IMR-90 (cell line): Measurements from ENCODE around the gene BMP7. TPM values are rescaled to one million over a fixed set of nuclear protein-coding genes. Genes with fewer than 3 reads are reported as not detected.

ENCODE experiments used
- ATAC-seq: fragments of 200-7000 bp; cut with Tn5 transposase; 2 replicates; pipeline ENCODE4 v1.9.1; 2020; ENCODE audit warnings: low read depth, mild to moderate bottlenecking, moderate library complexity
- BruUV-seq: library from RNA; stranded (reverse); fragments of 400-500 nt; replicated peaks from 2 replicates; lab custom pipeline; 2021; lab: Mats Ljungman, UMichigan
- CTCF ChIA-PET: fragments of 300-600 bp; formaldehyde crosslinking; extraction: SDS; loops from one replicate; lab custom pipeline; 2021; ENCODE audit warnings: antibody characterized with exemption; lab: Yijun Ruan, JAX
- POLR2A ChIA-PET: fragments of 300-600 bp; sonication (Branson Sonifier 250); formaldehyde crosslinking; loops from one replicate; lab custom pipeline; 2022; ENCODE audit warnings: antibody characterized with exemption; ENCODE audit not compliant: unreplicated experiment; lab: Charles Lee
- DNase-seq: peaks from one replicate; pipeline ENCODE4 v3.0.0; 2013
- H2AFZ ChIP-seq: replicated peaks from 2 replicates; pipeline ENCODE3; 2013; ENCODE audit warnings: low read length, mild to moderate bottlenecking; ENCODE audit not compliant: poor library complexity
- H2AK5ac ChIP-seq: 2 replicates; pipeline ENCODE4 v1.6.1; 2013; ENCODE audit warnings: low read depth, low read length, inconsistent platforms
- H2AK9ac ChIP-seq: replicated peaks from 2 replicates; pipeline ENCODE3; 2013; ENCODE audit warnings: mild to moderate bottlenecking, low read depth, low read length, moderate library complexity; ENCODE audit not compliant: poor library complexity
- H2BK120ac ChIP-seq: 2 replicates; pipeline ENCODE4 v1.6.1; 2013; ENCODE audit warnings: low read depth, low read length, inconsistent platforms
- H2BK15ac ChIP-seq: 3 replicates; pipeline ENCODE4 v1.6.1; 2013; ENCODE audit warnings: low read depth, low read length, inconsistent platforms
- H2BK20ac ChIP-seq: 2 replicates; pipeline ENCODE4 v1.6.1; 2013; ENCODE audit warnings: low read depth, mild to moderate bottlenecking, inconsistent platforms, low read length, moderate library complexity
- H2BK5ac ChIP-seq: 2 replicates; pipeline ENCODE4 v1.6.1; 2013; ENCODE audit warnings: mild to moderate bottlenecking, low read depth, low read length, inconsistent platforms; ENCODE audit not compliant: poor library complexity, severe bottlenecking
- H3K14ac ChIP-seq: replicated peaks from 2 replicates; pipeline ENCODE4 v1.6.1; 2013; ENCODE audit warnings: low read depth, low read length, inconsistent platforms
- H3K18ac ChIP-seq: 2 replicates; pipeline ENCODE4 v1.6.1; 2013; ENCODE audit warnings: low read depth, low read length, control low read depth
- H3K23ac ChIP-seq: 2 replicates; pipeline ENCODE4 v1.6.1; 2013; ENCODE audit warnings: low read depth, low read length, inconsistent platforms
- H3K27ac ChIP-seq: 2 replicates; pipeline ENCODE4 v1.5.1; 2013; ENCODE audit warnings: mild to moderate bottlenecking, control low read depth, low read length; ENCODE audit not compliant: insufficient read depth
- H3K27me3 ChIP-seq: 2 replicates; pipeline ENCODE4 v1.6.1; 2013; ENCODE audit warnings: low read length; ENCODE audit not compliant: control insufficient read depth, insufficient read depth
- H3K36me3 ChIP-seq: 2 replicates; pipeline ENCODE4 v1.6.1; 2013; ENCODE audit warnings: low read length, mixed read lengths; ENCODE audit not compliant: control insufficient read depth, insufficient read depth
- H3K4ac ChIP-seq: 2 replicates; pipeline ENCODE4 v1.6.1; 2013; ENCODE audit warnings: low read depth, low read length, inconsistent platforms
- H3K4me1 ChIP-seq: 2 replicates; pipeline ENCODE4 v1.6.1; 2013; ENCODE audit warnings: low read length, mixed read lengths; ENCODE audit not compliant: control insufficient read depth, insufficient read depth
- H3K4me2 ChIP-seq: 2 replicates; pipeline ENCODE4 v1.6.1; 2013; ENCODE audit warnings: low read depth, mild to moderate bottlenecking, control low read depth, low read length, moderate library complexity
- H3K4me3 ChIP-seq: 2 replicates; pipeline ENCODE4 v1.5.1; 2013; ENCODE audit warnings: low read depth, mild to moderate bottlenecking, control low read depth, low read length, moderate library complexity; ENCODE audit not compliant: insufficient read depth
- H3K56ac ChIP-seq: 2 replicates; pipeline ENCODE4 v1.6.1; 2013; ENCODE audit warnings: low read length, inconsistent platforms; ENCODE audit not compliant: insufficient read depth; ENCODE audit errors: extremely low read depth
- H3K79me1 ChIP-seq, 2 experiments: 2 replicates each; pipeline ENCODE4 v1.6.1; 2013; ENCODE audit warnings: low read length in 2 of 2, inconsistent platforms in 1 of 2, low read depth in 1 of 2
- H3K9ac ChIP-seq: 2 replicates; pipeline ENCODE4 v1.6.1; 2013; ENCODE audit warnings: low read depth, low read length, control low read depth
- H3K9me1 ChIP-seq: 2 replicates; pipeline ENCODE4 v1.6.1; 2013; ENCODE audit warnings: low read length, inconsistent platforms; ENCODE audit not compliant: insufficient read depth
- H3K9me3 ChIP-seq: 2 replicates; pipeline ENCODE4 v1.6.1; 2013; ENCODE audit warnings: low read length; ENCODE audit not compliant: control insufficient read depth, insufficient read depth
- H4K20me1 ChIP-seq: 2 replicates; pipeline ENCODE4 v1.6.1; 2013; ENCODE audit warnings: low read length, inconsistent platforms; ENCODE audit not compliant: insufficient read depth
- H4K5ac ChIP-seq: 2 replicates; pipeline ENCODE4 v1.6.1; 2013; ENCODE audit warnings: mild to moderate bottlenecking, low read depth, low read length, control low read depth
- H4K8ac ChIP-seq, 2 experiments: 2 replicates each; pipeline ENCODE4 v1.6.1; 2013; ENCODE audit warnings: low read depth in 2 of 2, low read length in 2 of 2, control low read depth in 1 of 2, inconsistent platforms in 1 of 2
- H4K91ac ChIP-seq: 2 replicates; pipeline ENCODE4 v1.6.1; 2013; ENCODE audit warnings: low read depth, low read length, inconsistent platforms; ENCODE audit not compliant: insufficient read depth
- MAZ ChIP-seq: IDR thresholded peaks from 2 replicates; pipeline ENCODE4 v1.6.1; 2012; ENCODE audit warnings: low read depth, mild to moderate bottlenecking, low read length, improper control_type of control experiment, moderate library complexity, borderline replicate concordance
- MXI1 ChIP-seq: IDR thresholded peaks from 2 replicates; pipeline ENCODE4 v1.6.1; 2012; ENCODE audit warnings: low read depth, mild to moderate bottlenecking, low read length, moderate library complexity, borderline replicate concordance
- RAD21 ChIP-seq: IDR thresholded peaks from 2 replicates; pipeline ENCODE4 v1.6.1; 2012; ENCODE audit warnings: low read length, improper control_type of control experiment
- RFX5 ChIP-seq: IDR thresholded peaks from 2 replicates; pipeline ENCODE4 v1.8.0; 2012; ENCODE audit warnings: low read depth, mild to moderate bottlenecking, low read length, moderate library complexity
- WGBS, 2 experiments: methylation state at CpG; one replicate each; pipeline versions ENCODE4 v1.1.5 to v1.1.7; 2013; ENCODE audit warnings: missing lambda C conversion rate in 2 of 2; ENCODE audit not compliant: insufficient read length in 1 of 2; ENCODE audit errors: extremely low coverage in 2 of 2; 5-methylcytosine and 5-hydroxymethylcytosine counted together
- dilution Hi-C: fragments of 300-500 bp; cut with HindIII; formaldehyde crosslinking; loops from one replicate; pipeline ENCODE4 v1.14.3; 2018; ENCODE audit warnings: low sequenced_read_pairs; ENCODE audit not compliant: unreplicated experiment
- in situ Hi-C: fragments of 300-500 bp; cut with MboI; formaldehyde crosslinking; loops from 3 replicates; pipeline ENCODE4 v1.14.3; 2019; ENCODE audit warnings: low sequenced_read_pairs, inconsistent platforms, mixed read lengths
- intact Hi-C: fragments of 100-400 bp; cut with micrococcal nuclease; formaldehyde crosslinking; loops from 2 replicates; pipeline ENCODE4 v1.10.0; 2022
- polyA plus RNA-seq, 3 experiments: library from polyadenylated mRNA; depleted of rRNA; stranded (reverse); fragments of >200 nt; gene quantifications; 2 replicates each; pipeline ENCODE4 v1.2.3, GENCODE V29; 2012; ENCODE audit warnings: low replicate concordance in 1 of 3
- total RNA-seq: library from RNA; depleted of rRNA; stranded (reverse); fragments of >200 nt; gene quantifications from 2 replicates; pipeline ENCODE4 v1.2.3, GENCODE V29; 2012

BMP7 gene
- total and polyA plus RNA-seq, 2 of the 4 experiments (the other 2 are of a cell fraction) = not detected

- dilution Hi-C loops = no loop called here
- Histone ChIP-seq H3K4me1 (no peaks in the 10 kb centered on the region), H4K91ac (no peak overlapping the region), H3K36me3 (no peaks in the 10 kb centered on the region), H2BK120ac (no peak overlapping the region), H3K79me1 (no peaks in the 10 kb centered on the region), H4K5ac (no peak overlapping the region), H3K18ac (no peak overlapping the region), H3K56ac (no peak overlapping the region), H2BK15ac (no peak overlapping the region), H3K9ac (no peak overlapping the region), H2BK5ac (no peak overlapping the region), H3K14ac (no peak overlapping the region), H3K27ac (no peak overlapping the region), H4K8ac (no peak overlapping the region), H3K27me3 (no peaks in the 10 kb centered on the region), H3K4me3 (no peak overlapping the region), H2AK5ac (no peak overlapping the region), H3K4ac (no peak overlapping the region), H2BK20ac (no peak overlapping the region), H3K23ac (no peak overlapping the region), H2AFZ (no peak overlapping the region), H3K9me1 (no peaks in the 10 kb centered on the region), H3K4me2 (no peak overlapping the region), H2AK9ac (no peak overlapping the region), H4K20me1 (no peaks in the 10 kb centered on the region), H3K9me3 (no peaks in the 10 kb centered on the region; the same call in 1 of the 2 replicates)
- in situ Hi-C loops = no loop called here
- ChIA-PET CTCF (no interaction called here), POLR2A (no interaction called here)
- intact Hi-C loops = no loop called here
- 73% methylated on average over 5 of the region's 12 CpGs; no CpG with 5 or more reads in 1 of the 2 experiments for WGBS, 2 experiments
- ATAC-seq = no peak
- DNase-seq = no peak
- TF ChIP-seq RAD21 (no peak), MXI1 (no peak), MAZ (no peak), RFX5 (no peak)
- BruUV-seq = no TSS peak
Observed at GRCh38 chr20:57142667-57143066, 123.8 kb downstream of the BMP7 start.
